HG03280 (cell line): ENCODE data around the gene REG3A.

Experiments
- ATAC-seq: cut with Tn5 transposase; IDR thresholded peaks from one replicate; pipeline ENCODE4 v1.9.1; 2021; ENCODE audit warnings: mild to moderate bottlenecking, moderate library complexity; ENCODE audit not compliant: unreplicated experiment

Gene REG3A

DNA sequence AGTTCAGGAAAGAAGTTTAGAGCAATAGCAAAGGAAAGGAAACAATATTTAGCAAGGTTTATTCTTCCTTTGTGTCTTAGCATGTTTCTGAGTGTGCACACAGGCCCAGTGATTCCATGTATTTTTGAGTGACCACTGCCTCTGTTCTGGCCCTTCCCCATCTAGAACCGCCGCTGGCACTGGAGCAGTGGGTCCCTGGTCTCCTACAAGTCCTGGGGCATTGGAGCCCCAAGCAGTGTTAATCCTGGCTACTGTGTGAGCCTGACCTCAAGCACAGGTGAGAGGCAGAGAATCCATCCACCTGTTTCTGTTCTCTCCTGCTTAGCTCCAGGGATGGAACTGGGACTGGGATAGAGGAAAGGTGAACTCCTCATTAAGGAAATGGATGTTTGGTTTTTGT is 36.9 kb downstream of the REG3A start:
- ATAC-seq = no peak

DNA sequence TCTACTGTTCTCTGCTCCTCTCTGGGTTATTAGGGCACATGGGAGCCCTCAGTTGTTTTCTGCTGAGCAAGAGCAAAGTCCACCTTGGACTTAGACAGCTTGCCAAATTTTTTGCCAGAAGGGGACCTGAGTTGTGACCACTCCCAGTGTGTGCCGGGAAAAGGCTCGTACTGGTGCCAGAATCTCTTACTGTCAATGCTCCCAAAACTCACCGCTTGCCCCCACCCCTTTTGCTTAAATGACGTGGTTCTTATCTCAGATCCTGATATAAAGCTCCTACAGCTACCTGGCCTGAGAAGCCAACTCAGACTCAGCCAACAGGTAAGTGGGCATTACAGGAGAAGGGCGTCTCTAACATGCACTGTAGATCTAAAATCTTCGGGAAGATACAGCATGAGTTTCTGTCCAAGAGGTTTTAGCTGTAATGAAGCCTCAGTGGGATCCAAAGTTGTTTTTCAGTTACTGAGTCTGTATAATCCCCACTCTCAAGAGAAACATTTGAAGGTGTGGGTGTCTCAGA is 39.3 kb downstream of the REG3A start, which contains the start of gene REG1A:
TSS of gene REG1A (plus strand) at position 295 of the 520 bp plus-strand sequence. CDS start 374 bp downstream, outside the sequence.
- no peak for ATAC-seq

- no peak for ATAC-seq
Measured at GRCh38 chr2:79116997-79117928, 42.3 kb downstream of the REG3A start.

DNA sequence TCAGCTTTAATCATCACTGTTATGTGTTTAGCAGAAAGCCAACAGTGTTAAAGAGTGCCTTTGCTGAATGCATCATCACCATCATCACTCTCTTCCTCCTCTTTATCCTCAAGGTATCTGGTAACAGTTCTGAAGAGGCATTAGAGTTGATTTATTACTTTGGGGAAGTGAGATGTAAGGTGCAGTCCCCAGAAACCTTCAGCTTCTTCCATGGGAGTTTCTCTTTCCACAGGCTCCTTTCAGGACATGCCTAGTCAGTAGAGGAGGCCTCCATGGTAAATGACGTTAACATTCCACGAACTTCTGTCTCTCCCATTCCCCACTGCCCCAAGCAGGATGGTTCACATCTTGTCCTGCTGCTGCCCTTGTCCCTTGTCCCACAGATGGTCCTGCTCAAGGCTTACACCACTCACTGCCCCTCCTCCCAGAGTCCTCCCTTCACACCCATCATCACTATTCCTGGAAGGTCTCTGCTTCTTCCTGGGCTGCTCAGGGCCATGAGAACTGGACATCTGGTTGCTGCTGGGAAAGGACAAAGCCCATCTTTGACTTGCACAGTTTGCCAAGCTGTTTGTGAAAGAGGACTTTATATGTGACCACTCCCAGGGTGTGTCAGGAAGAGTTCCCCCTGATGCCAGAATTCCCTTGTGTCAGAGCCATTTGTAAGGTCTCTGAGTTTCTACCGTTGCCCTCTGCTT is 44.6 kb downstream of the REG3A start:
- no peak for ATAC-seq

GRCh38 chr2:79112269-79112668 is 47.3 kb downstream of the REG3A start:
- ATAC-seq = no peak
